Activated T-helper 9 cell treated with anti-CD3 and anti-CD28 coated beads, Interleukin-2, amount 50 U/mL, for 16 hours (primary cell): ENCODE measurements around the gene ATP6V1E1.
"Not testable (repeated sequence)": the region's sequence is repeated elsewhere in the genome, so short reads cannot be mapped to it uniquely, and the experiment has no call there.

Source experiments
- DNase-seq: peaks from one replicate; pipeline ENCODE4 v3.0.0-alpha.2; 2020; ENCODE audit warnings: low read depth

ATP6V1E1 gene

DNA sequence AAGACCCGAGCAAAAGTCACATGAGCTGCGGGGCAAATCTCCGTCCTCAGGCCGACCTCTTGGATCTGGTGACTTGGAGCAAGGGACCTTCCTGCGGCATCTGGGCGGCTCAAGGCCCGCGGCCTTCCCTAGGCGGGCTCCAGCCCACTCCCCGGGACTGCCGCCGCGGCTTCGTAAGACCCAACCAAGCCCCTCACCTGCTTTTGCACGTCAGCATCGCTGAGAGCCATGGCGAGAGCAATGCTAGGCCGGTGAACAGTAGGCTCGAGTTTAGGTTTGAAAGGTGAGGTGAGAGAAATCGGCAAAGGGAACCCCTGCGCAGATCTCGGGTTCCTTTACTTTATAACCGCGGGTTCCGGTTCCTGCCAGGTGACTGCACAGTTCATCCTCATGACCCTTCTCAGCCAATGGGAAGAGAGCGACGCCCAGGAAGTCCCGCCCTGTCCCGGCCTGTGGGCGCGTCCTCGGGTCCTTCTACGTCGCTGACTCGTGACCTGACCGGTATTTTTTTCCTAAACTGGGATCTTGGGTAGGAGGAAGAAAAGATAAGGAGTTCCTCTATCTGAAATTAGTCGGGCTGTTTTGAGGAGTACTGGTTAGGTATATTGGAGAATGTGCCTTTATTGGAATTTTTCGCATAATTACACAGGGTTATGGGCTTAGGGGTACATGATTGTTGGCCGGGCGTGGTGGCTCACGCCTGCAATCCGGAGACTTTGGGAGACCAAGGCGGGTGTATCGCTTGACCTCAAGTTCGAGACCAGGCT lies at the start of gene ATP6V1E1:
Gene ATP6V1E1 (minus strand): TSS at position 344 of the 767 bp plus-strand sequence. CDS start 114 bp downstream, at position 230.
- peak; percentile 93 for DNase-seq

- no peak for DNase-seq
Observed at GRCh38 chr22:17675584-17675983, 47.0 kb upstream of the ATP6V1E1 start.

GRCh38 chr22:17674152-17674551 lies 45.6 kb upstream of the ATP6V1E1 start:
- DNase-seq = no peak

DNA sequence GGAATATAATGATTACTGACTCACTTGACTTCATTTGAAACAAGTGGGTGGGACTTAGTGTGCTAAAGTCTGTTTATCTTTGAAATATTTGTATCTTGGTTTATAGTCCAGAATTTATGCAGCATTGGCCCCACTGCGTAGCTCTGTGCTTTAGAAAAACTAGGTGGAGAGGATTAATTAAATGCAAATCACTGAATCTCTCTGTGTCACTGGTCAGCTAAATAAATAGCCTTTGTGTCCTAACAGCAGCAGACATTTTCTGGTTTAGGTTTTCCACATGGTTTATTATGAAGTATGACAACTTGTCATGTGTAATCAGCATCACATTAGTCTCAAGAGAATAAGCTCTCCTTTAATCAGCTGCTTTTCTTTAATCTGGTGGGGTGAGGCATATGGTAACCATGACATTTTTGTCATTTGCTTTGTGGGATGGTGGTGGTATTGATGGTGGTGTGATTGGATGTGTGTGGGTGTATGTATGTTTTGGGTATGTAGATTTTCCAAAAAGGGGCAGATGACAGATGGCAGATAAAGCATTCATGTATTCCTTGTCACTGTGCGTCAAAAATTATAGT lies 44.0 kb upstream of the ATP6V1E1 start:
- DNase-seq = no peak

GRCh38 chr22:17671521-17672092 lies 43.1 kb upstream of the ATP6V1E1 start:
- DNase-seq = not testable (repeated sequence)

- DNase-seq = no peak
Observed at GRCh38 chr22:17665854-17666253, 37.3 kb upstream of the ATP6V1E1 start.

DNA sequence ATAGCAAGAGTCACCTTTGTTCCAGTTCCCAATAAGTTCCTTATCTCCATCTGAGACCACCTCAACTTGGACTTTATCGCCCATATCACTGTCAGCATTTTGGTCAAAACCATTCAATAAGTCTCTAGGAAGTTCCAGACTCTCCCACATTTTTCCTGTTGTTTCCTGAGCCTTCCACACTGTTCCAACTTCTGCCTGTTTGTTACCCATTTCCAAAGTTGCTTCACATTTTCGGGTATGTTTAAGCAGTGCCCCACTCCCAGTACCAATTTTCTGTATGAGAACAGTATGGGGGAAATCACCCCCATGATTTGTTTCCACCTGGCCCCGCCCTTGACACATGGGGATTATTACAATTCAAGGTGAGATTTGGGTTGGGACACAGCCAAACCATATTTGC lies 36.7 kb upstream of the ATP6V1E1 start:
- DNase-seq = no peak

DNA sequence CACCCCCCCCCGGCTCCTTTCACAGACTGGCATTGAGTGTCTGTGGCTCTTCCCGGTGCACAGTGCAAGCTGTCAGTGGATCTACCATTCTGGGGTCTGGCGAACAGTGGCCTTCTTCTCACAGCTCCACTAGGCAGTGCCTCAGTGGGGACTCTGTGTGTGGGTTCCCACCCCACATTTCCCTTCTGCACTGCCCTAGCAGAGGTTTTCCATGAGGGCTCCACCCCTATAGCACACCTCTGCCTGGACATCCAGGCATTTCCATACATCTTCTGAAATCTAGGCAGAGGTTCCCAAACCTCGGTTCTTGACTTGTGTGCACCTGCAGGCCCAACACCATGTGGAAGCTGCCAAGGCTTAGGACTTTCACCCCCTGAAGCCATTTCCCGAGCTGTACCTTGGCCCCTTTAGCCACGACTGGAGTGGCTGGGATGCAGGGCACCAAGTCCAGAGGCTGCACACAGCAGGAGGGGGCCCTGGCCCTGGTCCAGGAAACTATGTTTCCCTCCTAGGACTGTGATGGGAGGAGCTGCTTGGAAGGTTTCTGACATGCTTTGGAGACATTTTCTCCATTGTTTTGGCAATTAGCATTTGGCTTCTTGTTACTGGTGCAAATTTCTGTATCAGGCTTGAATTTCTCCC lies 36.0 kb upstream of the ATP6V1E1 start:
- no peak for DNase-seq

DNA sequence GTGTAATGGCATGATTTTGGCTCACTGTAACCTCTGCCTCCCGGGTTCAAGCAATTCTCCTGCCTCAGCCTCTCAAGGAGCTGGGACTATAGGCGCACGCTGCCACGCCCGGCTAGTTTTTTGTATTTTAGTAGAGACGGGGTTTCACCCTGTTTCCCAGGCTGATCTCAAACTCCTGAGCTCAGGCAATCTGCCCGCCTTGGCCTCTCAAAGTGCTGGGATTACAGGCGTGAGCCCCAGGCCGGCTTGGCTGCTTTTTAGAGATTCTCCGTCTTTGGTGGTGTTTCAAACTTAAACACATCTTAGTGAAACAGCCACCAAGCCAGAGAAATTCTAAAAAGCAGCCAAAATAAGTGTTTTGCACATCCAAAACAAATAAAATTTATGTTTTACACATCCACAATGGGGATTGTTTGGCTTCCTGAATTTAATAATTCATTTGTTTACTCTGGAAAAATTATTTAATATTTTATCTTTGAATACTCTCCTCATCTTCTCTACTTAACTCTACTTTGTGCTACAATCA lies 28.4 kb upstream of the ATP6V1E1 start:
- no peak for DNase-seq

- DNase-seq = no peak
Observed at GRCh38 chr22:17655289-17655688, 26.7 kb upstream of the ATP6V1E1 start.

DNA sequence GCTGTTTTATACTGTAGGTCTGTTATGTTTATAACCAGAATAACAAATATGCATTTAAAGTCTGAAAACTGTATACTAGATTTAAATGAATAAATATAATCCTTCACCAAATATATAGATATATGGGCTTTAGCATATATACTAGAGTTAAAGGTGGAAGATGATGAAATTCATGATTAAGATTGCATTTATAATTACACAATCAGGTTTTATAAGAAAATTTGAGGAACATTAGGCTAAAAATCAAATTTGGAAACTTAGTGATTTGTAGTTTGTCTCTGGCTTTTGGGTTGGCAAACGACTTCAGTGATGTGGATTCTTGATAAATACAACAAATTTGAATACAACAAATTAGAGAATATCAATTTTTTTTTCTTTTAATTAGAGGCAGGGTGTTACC lies 20.0 kb upstream of the ATP6V1E1 start:
- no peak for DNase-seq

- no peak for DNase-seq
Observed at GRCh38 chr22:17647991-17648390, 19.4 kb upstream of the ATP6V1E1 start.

GRCh38 chr22:17647452-17647851 lies 18.9 kb upstream of the ATP6V1E1 start:
- DNase-seq = no peak

DNA sequence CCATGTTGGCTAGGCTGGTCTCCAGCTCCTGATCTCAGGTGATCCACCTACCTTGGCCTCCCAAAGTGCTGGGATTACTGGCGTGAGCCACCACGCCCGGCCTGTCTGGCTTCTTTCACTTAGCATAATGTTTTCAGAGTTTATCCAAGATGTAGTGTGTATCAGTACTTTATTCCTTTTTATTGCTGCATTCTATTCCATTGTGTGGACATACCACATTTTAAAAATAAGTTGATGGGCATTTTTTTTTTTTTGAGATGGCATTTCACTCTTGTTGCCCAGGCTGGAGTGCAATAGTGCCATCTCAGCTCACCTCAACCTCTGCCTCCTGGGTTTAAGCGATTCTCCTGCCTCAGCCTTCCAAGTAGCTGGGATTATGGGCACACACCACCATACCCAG lies 13.8 kb upstream of the ATP6V1E1 start:
- not testable (repeated sequence) for DNase-seq

DNA sequence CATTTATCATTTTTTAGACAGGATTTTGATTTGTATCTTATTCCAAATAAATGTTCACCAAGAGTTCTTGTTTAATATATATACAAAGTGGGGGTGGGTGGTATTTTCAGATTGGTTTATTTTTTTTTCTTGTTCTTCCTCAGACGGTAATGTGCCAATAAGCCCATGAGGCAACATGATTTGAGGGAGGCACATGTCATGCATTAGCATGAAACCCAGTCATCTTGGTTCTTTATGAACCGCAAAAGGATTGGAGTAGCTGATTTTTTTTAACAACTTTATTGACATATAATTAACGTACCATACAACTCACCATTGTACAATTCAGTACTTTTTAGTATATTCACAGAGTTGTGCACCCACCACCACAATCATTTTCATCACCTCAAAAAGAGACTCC lies 12.7 kb upstream of the ATP6V1E1 start:
- DNase-seq = no peak

- DNase-seq = no peak
Observed at GRCh38 chr22:17639247-17639741, 10.7 kb upstream of the ATP6V1E1 start.

DNA sequence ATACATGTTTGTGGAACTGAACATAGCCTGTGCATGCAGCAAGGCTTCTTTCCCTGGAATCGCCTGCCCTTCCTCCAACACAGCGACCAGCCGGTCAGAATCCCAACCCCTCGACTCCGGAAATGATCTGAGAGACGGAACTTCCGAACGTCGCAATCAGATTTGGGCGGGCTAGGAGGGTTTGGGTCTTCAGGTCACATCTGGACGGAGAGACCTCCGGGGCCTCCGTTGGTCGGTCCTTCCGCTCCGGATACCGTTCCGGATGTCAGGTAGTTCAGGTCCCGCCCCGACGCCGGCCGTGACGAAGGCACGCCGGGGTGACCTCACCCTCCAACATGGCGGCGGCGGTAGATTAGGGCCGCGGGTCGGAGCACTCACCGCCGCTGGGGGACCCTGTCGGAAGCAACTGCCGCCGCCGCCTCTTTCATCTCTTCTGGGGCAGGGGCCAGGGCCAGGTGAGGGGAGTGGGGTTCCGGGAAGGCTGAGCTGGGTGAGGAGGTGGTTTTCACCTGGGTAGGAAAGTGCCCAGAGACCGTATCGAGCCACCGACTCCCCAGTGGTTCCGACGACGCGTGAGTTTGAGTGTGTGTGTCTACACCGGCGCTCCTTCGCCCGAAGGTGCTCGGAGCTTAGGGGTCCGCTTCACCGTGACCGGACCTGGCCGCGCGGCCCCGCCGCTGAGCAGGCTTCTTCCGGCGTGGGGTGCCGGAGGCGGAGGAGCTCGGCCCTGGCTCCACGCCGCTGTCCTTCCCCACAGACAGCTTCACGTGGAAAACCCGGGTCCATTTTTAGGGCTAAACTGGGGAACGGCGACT lies 10.1 kb upstream of the ATP6V1E1 start, which contains the start of gene BCL2L13:
Gene BCL2L13 (plus strand): TSS at position 326 of the 815 bp plus-strand sequence. CDS start 16,955 bp downstream, outside the sequence.
- DNase-seq = peak; percentile 85

DNA sequence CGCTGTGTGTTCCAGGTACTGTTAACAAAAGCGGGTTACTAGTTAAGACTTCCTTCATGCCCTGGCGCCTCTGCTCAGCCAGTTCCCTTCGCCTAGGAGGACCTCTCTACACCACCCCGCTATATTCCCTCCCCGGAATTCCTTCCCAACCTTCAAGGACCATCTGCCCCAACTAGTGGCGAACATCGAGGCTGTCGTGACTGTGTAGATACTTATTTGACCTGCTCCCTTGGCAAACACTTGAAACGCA lies 9.6 kb upstream of the ATP6V1E1 start:
- DNase-seq = no peak

GRCh38 chr22:17637490-17638181 lies 9.1 kb upstream of the ATP6V1E1 start:
- no peak for DNase-seq

- not testable (repeated sequence) for DNase-seq
Observed at GRCh38 chr22:17636850-17637249, 8.3 kb upstream of the ATP6V1E1 start.

GRCh38 chr22:17634696-17635095 lies 6.1 kb upstream of the ATP6V1E1 start:
- DNase-seq = no peak
